HG03342 (cell line): Measurements from ENCODE around the gene LRRK1.
A peak's percentile ranks its signal among the peaks of the same experiment; 100 is the strongest.

Experiments
- ATAC-seq: cut with Tn5 transposase; IDR thresholded peaks from one replicate; pipeline ENCODE4 v1.9.1; 2021; ENCODE audit warnings: mild to moderate bottlenecking, moderate library complexity; ENCODE audit not compliant: unreplicated experiment

The LRRK1 gene

GRCh38 chr15:100968050-100968966 is 49.2 kb downstream of the LRRK1 start:
- peak; percentile 58 for ATAC-seq

GRCh38 chr15:100972975-100973350 is 53.8 kb downstream of the LRRK1 start:
- no peak for ATAC-seq

- ATAC-seq, result no peak
Measured at GRCh38 chr15:100973351-100974111, 54.4 kb downstream of the LRRK1 start.

GRCh38 chr15:100975043-100975442 is 55.9 kb downstream of the LRRK1 start:
- ATAC-seq, result no peak

- ATAC-seq, result no peak
Measured at GRCh38 chr15:100980410-100981046, 61.4 kb downstream of the LRRK1 start.

- no peak for ATAC-seq
Measured at GRCh38 chr15:100981086-100981485, 61.9 kb downstream of the LRRK1 start.

GRCh38 chr15:100983221-100983620 is 64.1 kb downstream of the LRRK1 start:
- ATAC-seq, result no peak

- no peak for ATAC-seq
Measured at GRCh38 chr15:100985401-100985800, 66.2 kb downstream of the LRRK1 start.

- no peak for ATAC-seq
Measured at GRCh38 chr15:100986158-100986896, 67.2 kb downstream of the LRRK1 start.

GRCh38 chr15:100987143-100987542 is 68.0 kb downstream of the LRRK1 start:
- ATAC-seq, result no peak

GRCh38 chr15:100988297-100988696 is 69.1 kb downstream of the LRRK1 start:
- no peak for ATAC-seq

- ATAC-seq, result no peak
Measured at GRCh38 chr15:100988857-100989256, 69.7 kb downstream of the LRRK1 start.

- no peak for ATAC-seq
Measured at GRCh38 chr15:100994597-100995446, 75.7 kb downstream of the LRRK1 start.

GRCh38 chr15:100995471-100996430 is 76.6 kb downstream of the LRRK1 start:
- ATAC-seq, result no peak

GRCh38 chr15:100997442-100997841 is 78.3 kb downstream of the LRRK1 start:
- ATAC-seq, result no peak

GRCh38 chr15:100998630-100999029 is 79.5 kb downstream of the LRRK1 start:
- ATAC-seq, result no peak

GRCh38 chr15:100999369-100999768 is 80.2 kb downstream of the LRRK1 start:
- no peak for ATAC-seq

GRCh38 chr15:101000271-101000681 is 81.1 kb downstream of the LRRK1 start:
- ATAC-seq, result no peak

GRCh38 chr15:101001056-101001455 is 81.9 kb downstream of the LRRK1 start:
- ATAC-seq, result no peak
